ENCODE measurements around the gene RHBDL3. TPM values are rescaled to one million over a fixed set of nuclear protein-coding genes. Genes with fewer than 3 reads are reported as not detected.
"Not testable (repeated sequence)": the region's sequence is repeated elsewhere in the genome, so short reads cannot be mapped to it uniquely, and the experiment has no call there.

The RHBDL3 gene
- total and polyA plus RNA-seq, 2 of the 8 experiments (the other 6 are each of a cell fraction or from before 2014, with no cell fraction given) = 9.6 to 12.2 TPM

DNA sequence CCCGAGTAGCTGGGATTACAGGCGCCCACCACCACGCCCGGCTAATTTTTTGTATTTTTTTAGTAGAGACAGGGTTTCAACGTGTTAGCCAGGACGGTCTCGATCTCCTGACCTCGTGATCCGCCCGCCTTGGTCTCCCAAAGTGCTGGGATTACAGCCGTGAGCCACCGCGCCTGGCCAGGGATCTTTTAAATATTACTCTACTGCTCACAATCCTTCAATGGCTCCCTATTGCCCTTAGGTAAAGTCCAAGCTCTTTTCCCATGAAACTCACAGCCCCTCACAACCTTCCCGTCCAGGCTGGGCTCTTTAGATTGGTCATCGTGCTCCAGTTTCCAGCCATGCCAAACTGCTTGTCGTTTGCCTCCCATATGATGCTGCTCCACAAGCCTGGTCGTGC is 2.1 kb upstream of the RHBDL3 start:
- H4K20me1 ChIP-seq (replicated peaks in 1 of 2; ENCODE audit: control insufficient read depth in 1 of 2, insufficient read depth in 2 of 2, low read length in 2 of 2); H3K79me2 ChIP-seq (ENCODE audit: control insufficient read depth in 1 of 2, insufficient read depth in 2 of 2, low read length in 2 of 2); H3K79me1 ChIP-seq (ENCODE audit: low read depth, low read length); H3K4ac ChIP-seq (replicated peaks; ENCODE audit: insufficient read length, low read depth, low read length); H3K9ac ChIP-seq (replicated peaks in 1 of 4; ENCODE audit: extremely low read depth in 1 of 4, low read depth in 3 of 4, low read length in 3 of 4); H2AK5ac ChIP-seq (ENCODE audit: low read depth, low read length); FAIRE-seq; H3K14ac ChIP-seq (ENCODE audit: insufficient read length); H2BK20ac ChIP-seq (ENCODE audit: low read length); H4K91ac ChIP-seq (replicated peaks; ENCODE audit: insufficient read length, low read length); H3K56ac ChIP-seq (replicated peaks; ENCODE audit: insufficient read length, low read depth, low read length); DNase-seq (ENCODE audit: low read depth in 1 of 2, low spot score in 2 of 2); H3K36me3 ChIP-seq (ENCODE audit: control insufficient read depth in 2 of 4, insufficient read depth in 4 of 4, low read length in 3 of 4); H3K9me3 ChIP-seq (ENCODE audit: insufficient read depth in 2 of 2, low read depth in 1 of 2, low read length in 1 of 2); H2AFZ ChIP-seq (ENCODE audit: low read length); H3K27ac ChIP-seq (ENCODE audit: low read depth, low read length); H3K18ac ChIP-seq (ENCODE audit: extremely low read depth, low read length); H2BK5ac ChIP-seq (ENCODE audit: low read depth, low read length); H2BK120ac ChIP-seq (replicated peaks; ENCODE audit: low read depth, low read length); H3K23ac ChIP-seq (ENCODE audit: insufficient read length); H4K5ac ChIP-seq (ENCODE audit: insufficient read length, low read depth, low read length); H3K4me3 ChIP-seq (ENCODE audit: extremely low read depth in 1 of 4, insufficient read depth in 2 of 4, low read depth in 3 of 4, low read length in 4 of 4); H4K8ac ChIP-seq (ENCODE audit: extremely low read depth, insufficient read depth, low read length): not testable (repeated sequence)
- H2BK15ac ChIP-seq (ENCODE audit: low read length) = 0 out of 2 replicates have a peak overlapping the region, but pooled peaks have one; percentile 89
- peaks cover 0 to 29% (median 25%) of the 10 kb centered on the region in 4 experiments; a peak in 5 of 7 replicates for H3K27me3 ChIP-seq (replicated peaks in 1 of 4; ENCODE audit: control insufficient read depth in 3 of 4, extremely low read depth in 1 of 4, insufficient read depth in 3 of 4, low read length in 3 of 4)
- peak; percentile 44; the same call in 1 of the 2 replicates for TF ChIP-seq KDM1A (IDR thresholded peaks at IDR 0.05; ENCODE audit: borderline replicate concordance, low read length)
- 0 out of 2 replicates have a peak overlapping the region, but pooled peaks have one; percentile 30 for H2BK12ac ChIP-seq (ENCODE audit: low read depth, low read length)
- H3K4me2 ChIP-seq (ENCODE audit: insufficient read depth in 1 of 2, low read depth in 2 of 2, low read length in 2 of 2) = peak overlapping the region in 1 of 2 experiments; percentile 91; a peak in 1 of 4 replicates
- H3K23me2 ChIP-seq (ENCODE audit: low read depth, low read length) = peaks cover 17% of the 10 kb centered on the region; the same call in 1 of the 2 replicates
- POLR2A ChIA-PET (ENCODE audit: partially characterized antibody) = interaction anchor here (0.9 to 4.5 kb wide), 2 partner anchors 17 to 24 kb away, joined by 3 to 15 read pairs; no protein-coding TSS in a partner anchor
- 89% methylated on average over 17 of the region's 17 CpGs; no CpG with 5 or more reads in 1 of the 2 experiments for WGBS, 2 experiments (ENCODE audit: extremely low coverage in 1 of 2, insufficient coverage in 1 of 2, insufficient read length in 1 of 2, insufficient replicate concordance in 2 of 2, low coverage in 1 of 2, low lambda C conversion rate in 2 of 2, missing lambda C conversion rate in 1 of 2)
- H3K4me1 ChIP-seq (replicated peaks in 1 of 4; ENCODE audit: control insufficient read depth in 3 of 4, insufficient read depth in 4 of 4, low read length in 3 of 4) = peaks cover 7 to 26% (median 19%) of the 10 kb centered on the region in 4 experiments
- CTCF ChIA-PET (ENCODE audit: partially characterized antibody) = interaction anchor here (0.8 to 6.5 kb wide), 14 partner anchors 8 to 181 kb away, joined by 3 to 61 read pairs (median 8); partner anchors contain the start of gene PSMD11
